Measurements from ENCODE around the gene PPTC7. TPM values are rescaled to one million over a fixed set of nuclear protein-coding genes. Genes with fewer than 3 reads are reported as not detected.
A peak's percentile ranks its signal among the peaks of the same experiment; 100 is the strongest.

The PPTC7 gene
- total and polyA plus RNA-seq, 2 experiments from 2014 or later, result 8.1 to 11.8 TPM

GRCh38 chr12:110498984-110499706 is 84.0 kb downstream of the PPTC7 start:
- no peak overlapping the region for H2AFZ ChIP-seq
- H3K4me1 ChIP-seq (ENCODE audit: insufficient read depth), result peaks cover 11% of the 10 kb centered on the region
- no peak overlapping the region for H3K4me3 ChIP-seq
- TF ChIP-seq EZH2phosphoT487 (IDR thresholded peaks at IDR 0.05; ENCODE audit: low read depth, severe bottlenecking, unreplicated experiment), result no peak
- H3K79me2 ChIP-seq, result peaks cover 58% of the 10 kb centered on the region
- H3K27me3 ChIP-seq, result no peaks in the 10 kb centered on the region
- H3K4me2 ChIP-seq, result peak overlapping the region; percentile 93
- H3K9me2 ChIP-seq (replicated peaks; ENCODE audit: insufficient read depth), result no peaks in the 10 kb centered on the region
- H3K36me3 ChIP-seq (replicated peaks; ENCODE audit: insufficient read depth, low read depth), result peaks cover 5% of the 10 kb centered on the region
- no peak for DNase-seq (ENCODE audit: low spot score)
- no peaks in the 10 kb centered on the region for H3K9me3 ChIP-seq (ENCODE audit: low read depth)
- WGBS (ENCODE audit: low lambda C conversion rate, missing lambda C conversion rate), result 92% methylated on average over 4 of the region's 4 CpGs
- no peak overlapping the region for H3K27ac ChIP-seq
- peaks cover 24% of the 10 kb centered on the region for H4K20me1 ChIP-seq (ENCODE audit: insufficient read depth, poor library complexity, severe bottlenecking)

Small RNA genes lying within 50 kb of the gene (small RNA-seq; reads per million reads assigned to genes)
- not detected for gene RF00278
- not detected for gene RN7SL387P

Other genes with a start within 250 kb of the PPTC7 start
- 34.8 and 35.7 TPM in 2 replicates for gene ANAPC7, start 179.6 kb downstream of the PPTC7 start, total RNA-seq
- 22.5 and 28.3 TPM in 2 replicates for gene ANAPC7, start 179.6 kb downstream of the PPTC7 start, polyA plus RNA-seq
- gene ARPC3, start 133.0 kb downstream of the PPTC7 start, total RNA-seq, result 419 and 585 TPM in 2 replicates
- 434 and 442 TPM in 2 replicates for gene ARPC3, start 133.0 kb downstream of the PPTC7 start, polyA plus RNA-seq
- 21.8 and 23.5 TPM in 2 replicates for gene GPN3, start 115.1 kb downstream of the PPTC7 start, total RNA-seq
- gene GPN3, start 115.1 kb downstream of the PPTC7 start, polyA plus RNA-seq, result 27.4 TPM in 2 replicates
- 8.3 and 8.7 TPM in 2 replicates for gene FAM216A, start 114.5 kb downstream of the PPTC7 start, total RNA-seq
- gene FAM216A, start 114.5 kb downstream of the PPTC7 start, polyA plus RNA-seq, result 6.8 and 8.4 TPM in 2 replicates
- gene VPS29, start 81.2 kb downstream of the PPTC7 start, total RNA-seq, result 102 and 110 TPM in 2 replicates
- gene VPS29, start 81.2 kb downstream of the PPTC7 start, polyA plus RNA-seq, result 176 and 177 TPM in 2 replicates
- gene RAD9B, start 81.0 kb downstream of the PPTC7 start, total RNA-seq, result 0.23 and 0.24 TPM in 2 replicates
- gene RAD9B, start 81.0 kb downstream of the PPTC7 start, polyA plus RNA-seq, result 0.13 and 0.61 TPM in 2 replicates
- gene TCTN1, start 30.8 kb upstream of the PPTC7 start, total RNA-seq, result 36.8 and 40.6 TPM in 2 replicates
- 39.0 and 40.9 TPM in 2 replicates for gene TCTN1, start 30.8 kb upstream of the PPTC7 start, polyA plus RNA-seq
- 1.8 and 5.8 TPM in 2 replicates for gene HVCN1, start 105.8 kb upstream of the PPTC7 start, total RNA-seq
- 5.6 and 8.9 TPM in 2 replicates for gene HVCN1, start 105.8 kb upstream of the PPTC7 start, polyA plus RNA-seq
- gene PPP1CC, start 159.6 kb upstream of the PPTC7 start, total RNA-seq, result 134 and 150 TPM in 2 replicates
- gene PPP1CC, start 159.6 kb upstream of the PPTC7 start, polyA plus RNA-seq, result 43.5 and 47.9 TPM in 2 replicates

Data from hepatocyte (in vitro differentiated cells).